CD4-positive, alpha-beta memory T cell (primary cell): ENCODE results near the gene GCG. TPM values are rescaled to one million over a fixed set of nuclear protein-coding genes. Genes with fewer than 3 reads are reported as not detected.

ENCODE experiments used
- CTCF ChIA-PET: fragments of 350-600 bp; sonication (Branson Sonifier 250); formaldehyde crosslinking; loops from one replicate; lab custom pipeline; 2021; ENCODE audit warnings: inconsistent platforms; ENCODE audit not compliant: partially characterized antibody; lab: Charles Lee
- POLR2A ChIA-PET: fragments of 350-600 bp; sonication (Branson Sonifier 250); formaldehyde crosslinking; loops from one replicate; lab custom pipeline; 2021; ENCODE audit not compliant: partially characterized antibody; lab: Charles Lee
- DNase-seq, 5 donors: peaks; one replicate each; pipeline versions ENCODE4 v3.0.0 to v3.0.0-alpha.2; 2020 to 2022; ENCODE audit warnings: mixed read lengths in 1 of 5
- H3K27ac ChIP-seq: one replicate; pipeline ENCODE4 v1.7.0; 2013; ENCODE audit warnings: low read depth, low read length
- H3K27me3 ChIP-seq: 2 replicates; pipeline ENCODE4 v1.7.0; 2013; ENCODE audit warnings: mild to moderate bottlenecking, low read length, moderate library complexity; ENCODE audit not compliant: insufficient read depth
- H3K36me3 ChIP-seq: 2 replicates; pipeline ENCODE4 v1.7.0; 2013; ENCODE audit warnings: mild to moderate bottlenecking, low read length, moderate library complexity; ENCODE audit not compliant: insufficient read depth
- H3K4me1 ChIP-seq: 2 replicates; pipeline ENCODE4 v1.7.0; 2013; ENCODE audit warnings: mild to moderate bottlenecking, low read length, moderate library complexity; ENCODE audit not compliant: insufficient read depth
- H3K4me3 ChIP-seq, 2 donors: one replicate each; pipeline ENCODE4 v1.7.0; 2013; ENCODE audit warnings: low read length in 2 of 2, mild to moderate bottlenecking in 1 of 2
- H3K9me3 ChIP-seq, 2 donors: one replicate each; pipeline ENCODE4 v1.7.0; 2013; ENCODE audit warnings: low read length in 2 of 2, control low read depth in 1 of 2; ENCODE audit not compliant: control insufficient read depth in 1 of 2
- H3K27ac Mint-ChIP-seq, 7 donors: one replicate each; pipeline ENCODE4 v1.8.0; 2020 to 2021; ENCODE audit warnings: mixed read lengths in 7 of 7, mild to moderate bottlenecking in 6 of 7, inconsistent platforms in 3 of 7, moderate library complexity in 3 of 7
- H3K27me3 Mint-ChIP-seq, 2 donors: one replicate each; pipeline ENCODE4 v1.8.0; 2020 to 2021; ENCODE audit warnings: mixed read lengths in 2 of 2
- H3K36me3 Mint-ChIP-seq, 2 donors: one replicate each; pipeline ENCODE4 v1.8.0; 2020 to 2021; ENCODE audit warnings: mixed read lengths in 2 of 2, inconsistent platforms in 1 of 2, mild to moderate bottlenecking in 1 of 2
- H3K4me1 Mint-ChIP-seq, 4 donors: one replicate each; pipeline ENCODE4 v1.8.0; 2020 to 2021; ENCODE audit warnings: mixed read lengths in 4 of 4, mild to moderate bottlenecking in 1 of 4
- H3K4me3 Mint-ChIP-seq, 8 donors: one replicate each; pipeline ENCODE4 v1.8.0; 2020 to 2021; ENCODE audit warnings: mixed read lengths in 8 of 8, mild to moderate bottlenecking in 7 of 8, moderate library complexity in 6 of 8, inconsistent platforms in 3 of 8
- H3K9me3 Mint-ChIP-seq, 8 donors: one replicate each; pipeline ENCODE4 v1.8.0; 2020 to 2021; ENCODE audit warnings: mixed read lengths in 8 of 8, mild to moderate bottlenecking in 5 of 8, inconsistent platforms in 3 of 8, moderate library complexity in 1 of 8
- intact Hi-C: fragments of 100-400 bp; cut with micrococcal nuclease; formaldehyde crosslinking; loops from one replicate; pipeline ENCODE4 v1.15.1; 2023
- polyA plus RNA-seq, 2 donors: library from polyadenylated mRNA; unstranded; fragments of 300-500 nt; fragmentation: Illumina TruSeq; gene quantifications; one replicate each; pipeline ENCODE4 v1.2.3, GENCODE V29; 2021
- total RNA-seq, 2 experiments: library from RNA; stranded (reverse); gene quantifications; one replicate each; pipeline ENCODE4 v1.2.3, GENCODE V29; 2021

The GCG gene
- total and polyA plus RNA-seq, 4 experiments from 2014 or later, result not detected

DNA sequence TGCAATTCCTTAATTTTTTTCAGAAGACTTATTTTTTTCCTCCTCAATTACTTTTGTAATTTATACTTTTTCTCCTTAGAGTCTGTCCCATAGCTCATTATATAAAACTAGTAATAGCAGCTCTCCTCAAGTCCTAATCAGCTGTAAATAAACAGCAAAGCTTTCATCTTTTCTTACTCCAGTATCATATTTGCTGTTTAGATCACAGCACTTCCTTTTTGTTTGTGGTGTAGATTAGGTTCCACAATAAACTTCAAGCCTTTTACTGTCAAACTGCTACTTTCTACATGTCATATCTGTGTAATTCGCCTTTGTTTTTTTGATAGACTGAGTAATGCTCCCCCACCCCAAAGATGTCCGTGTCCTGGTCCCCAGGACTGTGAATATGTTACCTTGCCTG, 25.5 kb downstream of the GCG start:
- POLR2A ChIA-PET, result interaction anchor here (1.1 kb wide), 1 partner anchor 115 kb away, joined by 3 read pairs; no protein-coding TSS in a partner anchor

DNA sequence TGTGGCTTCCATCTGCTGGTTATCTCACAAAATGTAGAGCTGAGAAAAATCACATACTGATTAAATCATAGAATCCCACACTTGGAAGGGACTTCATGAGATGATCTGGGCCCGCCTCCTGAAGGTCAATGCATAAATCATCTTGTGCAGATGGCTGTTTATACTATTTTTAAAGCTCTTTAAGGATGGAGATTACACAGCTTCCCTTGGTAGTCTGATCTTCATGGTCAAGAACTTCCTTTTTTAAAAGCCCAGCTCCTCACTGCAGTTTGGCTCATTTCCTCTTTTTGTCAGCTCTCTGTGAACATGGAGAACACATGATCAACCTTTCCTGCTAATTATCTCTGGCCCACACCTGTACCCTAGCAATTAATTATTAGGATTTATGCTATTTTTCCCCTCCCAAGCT, 25.9 kb downstream of the GCG start:
- H3K4me1 ChIP-seq, result peaks cover 6% of the 10 kb centered on the region
- intact Hi-C loops, result no loop called here
- POLR2A ChIA-PET, result interaction anchor here (0.5 to 1.2 kb wide), 3 partner anchors 115 to 165 kb away, joined by 3 read pairs; no protein-coding TSS in a partner anchor
- H3K4me3 ChIP-seq, result no peak overlapping the region
- CTCF ChIA-PET, result interaction anchor here (0.9 to 4.6 kb wide), 20 partner anchors 7 to 903 kb away, joined by 3 to 60 read pairs (median 7); partner anchors contain the start of gene DPP4
- Mint-ChIP-seq H3K27me3 (no peaks in the 10 kb centered on the region), H3K4me3 (no peak overlapping the region), H3K4me1 (peaks cover 11 to 16% (median 14%) of the 10 kb centered on the region in 4 donors), H3K27ac (peak overlapping the region in 4 of 7 donors; percentile 1 to 68 (median 30)), H3K36me3 (no peaks in the 10 kb centered on the region), H3K9me3 (no peaks in the 10 kb centered on the region)
- H3K9me3 ChIP-seq, result no peaks in the 10 kb centered on the region
- no peak overlapping the region for H3K27ac ChIP-seq
- no peak for DNase-seq
- no peaks in the 10 kb centered on the region for H3K27me3 ChIP-seq
- no peaks in the 10 kb centered on the region for H3K36me3 ChIP-seq

More for the DNA sequence above, 25.5 kb downstream of the GCG start:
- Mint-ChIP-seq H3K27me3 (no peaks in the 10 kb centered on the region), H3K4me3 (peak overlapping the region in 1 of 8 donors; percentile 31), H3K9me3 (no peaks in the 10 kb centered on the region), H3K36me3 (no peaks in the 10 kb centered on the region), H3K4me1 (peaks cover 11 to 16% (median 14%) of the 10 kb centered on the region in 4 donors), H3K27ac (peak overlapping the region in 4 of 7 donors; percentile 1 to 68 (median 28))
- Histone ChIP-seq H3K27ac (no peak overlapping the region), H3K4me1 (peaks cover 6% of the 10 kb centered on the region), H3K36me3 (no peaks in the 10 kb centered on the region), H3K4me3 (no peak overlapping the region), H3K27me3 (no peaks in the 10 kb centered on the region), H3K9me3 (no peaks in the 10 kb centered on the region)
- CTCF ChIA-PET, result interaction anchor here (0.9 to 4.6 kb wide), 17 partner anchors 9 to 904 kb away, joined by 3 to 60 read pairs (median 7); partner anchors contain the start of gene DPP4
- intact Hi-C loops, result no loop called here
- no peak for DNase-seq

DNA sequence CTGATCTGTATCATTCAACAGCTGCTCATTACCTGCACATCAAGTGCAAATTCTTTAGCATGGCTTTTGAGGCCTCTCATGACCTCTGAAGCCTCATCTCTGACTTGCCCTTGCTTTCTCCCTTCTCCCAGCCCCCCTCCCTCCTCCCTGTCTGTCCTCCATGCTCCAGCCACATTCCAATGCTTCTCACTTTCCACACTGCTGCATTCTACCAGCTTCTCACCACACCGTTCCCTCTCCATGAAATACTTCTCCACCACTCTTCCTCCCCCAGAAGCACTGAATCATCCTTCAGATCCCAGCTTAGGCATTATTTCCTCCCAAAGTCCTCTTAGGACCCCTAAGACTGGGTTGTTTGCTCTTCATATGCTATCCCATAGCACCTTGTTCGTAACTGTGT, 26.9 kb downstream of the GCG start:
- intact Hi-C loops, result loop anchor here (2.0 kb wide), 1 partner anchor 172 kb away; no protein-coding TSS in a partner anchor
- Histone ChIP-seq H3K36me3 (no peaks in the 10 kb centered on the region), H3K27me3 (no peaks in the 10 kb centered on the region), H3K27ac (no peak overlapping the region), H3K4me3 (no peak overlapping the region), H3K9me3 (no peaks in the 10 kb centered on the region), H3K4me1 (peaks cover 6% of the 10 kb centered on the region)
- no peak for DNase-seq
- ChIA-PET CTCF (interaction anchor here (0.6 to 4.6 kb wide), 27 partner anchors 8 to 902 kb away, joined by 3 to 60 read pairs (median 5); partner anchors contain the start of gene DPP4), POLR2A (interaction anchor here (0.5 to 1.2 kb wide), 2 partner anchors 30 to 122 kb away, joined by 3 read pairs; no protein-coding TSS in a partner anchor)
- Mint-ChIP-seq H3K27ac (peak overlapping the region in 2 of 7 donors; percentile 3 to 29), H3K4me1 (peaks cover 11 to 16% (median 14%) of the 10 kb centered on the region in 4 donors), H3K4me3 (no peak overlapping the region), H3K27me3 (no peaks in the 10 kb centered on the region), H3K36me3 (no peaks in the 10 kb centered on the region), H3K9me3 (no peaks in the 10 kb centered on the region)

DNA sequence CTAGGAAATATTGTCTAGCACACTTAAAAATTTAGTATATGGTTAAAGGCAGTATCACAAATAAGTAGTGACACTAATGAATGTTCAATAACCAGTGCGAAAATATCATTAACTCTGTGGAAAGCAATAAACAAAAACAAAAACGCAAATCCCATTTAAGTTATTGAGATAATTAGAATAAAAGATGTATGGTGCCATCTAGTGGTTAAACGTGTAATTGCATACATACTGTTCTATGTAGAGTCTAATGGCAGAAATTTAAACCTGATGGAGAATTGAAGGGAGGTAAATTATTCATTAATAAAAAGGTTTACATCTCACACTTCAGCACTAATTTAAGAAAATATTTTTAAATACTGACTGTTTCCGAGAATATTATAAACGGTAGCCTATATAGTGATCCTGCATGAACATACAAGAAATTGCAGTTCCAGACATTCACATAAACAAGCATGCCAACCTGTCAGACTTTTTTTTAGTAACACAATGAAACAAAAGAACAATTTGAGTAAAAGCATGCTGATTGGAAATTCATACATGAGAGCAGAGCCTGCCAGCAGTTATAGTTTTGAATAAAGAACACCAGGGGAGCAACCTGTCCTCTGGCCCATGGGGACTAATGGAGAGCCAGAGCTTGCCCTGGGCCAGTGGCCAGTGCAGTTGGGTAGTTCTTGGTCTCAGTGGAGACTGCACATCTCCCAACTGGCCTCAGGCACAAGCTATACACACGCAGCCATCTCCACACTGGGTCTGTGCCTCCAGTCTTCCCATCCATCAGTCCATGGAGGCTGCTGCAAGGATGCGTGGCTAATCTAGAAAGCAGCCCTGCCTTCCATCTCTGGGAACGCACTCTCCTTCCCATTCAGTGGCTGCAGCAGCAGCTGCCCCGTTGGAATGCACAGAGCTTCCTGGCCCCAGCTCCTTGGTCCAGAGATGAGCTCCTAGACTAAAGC, 28.0 kb downstream of the GCG start:
- Histone ChIP-seq H3K36me3 (no peaks in the 10 kb centered on the region), H3K27ac (no peak overlapping the region), H3K4me1 (peaks cover 6% of the 10 kb centered on the region), H3K27me3 (no peaks in the 10 kb centered on the region), H3K9me3 (no peaks in the 10 kb centered on the region), H3K4me3 (no peak overlapping the region)
- Mint-ChIP-seq H3K9me3 (no peaks in the 10 kb centered on the region), H3K4me3 (no peak overlapping the region), H3K27me3 (no peaks in the 10 kb centered on the region), H3K27ac (peak overlapping the region in 2 of 7 donors; percentile 18 to 64), H3K36me3 (no peaks in the 10 kb centered on the region), H3K4me1 (peaks cover 11 to 16% (median 12%) of the 10 kb centered on the region in 4 donors)
- peak in 4 of 5 donors; percentile 58 to 64 (median 60) for DNase-seq
- ChIA-PET POLR2A (no interaction called here), CTCF (interaction anchor here (0.8 to 4.6 kb wide), 22 partner anchors 9 to 901 kb away, joined by 3 to 60 read pairs (median 6); partner anchors contain the start of gene DPP4)
- intact Hi-C loops, result loop anchor here (1.0 to 5.0 kb wide), 5 partner anchors 52 to 538 kb away; partner anchors contain the start of gene DPP4

DNA sequence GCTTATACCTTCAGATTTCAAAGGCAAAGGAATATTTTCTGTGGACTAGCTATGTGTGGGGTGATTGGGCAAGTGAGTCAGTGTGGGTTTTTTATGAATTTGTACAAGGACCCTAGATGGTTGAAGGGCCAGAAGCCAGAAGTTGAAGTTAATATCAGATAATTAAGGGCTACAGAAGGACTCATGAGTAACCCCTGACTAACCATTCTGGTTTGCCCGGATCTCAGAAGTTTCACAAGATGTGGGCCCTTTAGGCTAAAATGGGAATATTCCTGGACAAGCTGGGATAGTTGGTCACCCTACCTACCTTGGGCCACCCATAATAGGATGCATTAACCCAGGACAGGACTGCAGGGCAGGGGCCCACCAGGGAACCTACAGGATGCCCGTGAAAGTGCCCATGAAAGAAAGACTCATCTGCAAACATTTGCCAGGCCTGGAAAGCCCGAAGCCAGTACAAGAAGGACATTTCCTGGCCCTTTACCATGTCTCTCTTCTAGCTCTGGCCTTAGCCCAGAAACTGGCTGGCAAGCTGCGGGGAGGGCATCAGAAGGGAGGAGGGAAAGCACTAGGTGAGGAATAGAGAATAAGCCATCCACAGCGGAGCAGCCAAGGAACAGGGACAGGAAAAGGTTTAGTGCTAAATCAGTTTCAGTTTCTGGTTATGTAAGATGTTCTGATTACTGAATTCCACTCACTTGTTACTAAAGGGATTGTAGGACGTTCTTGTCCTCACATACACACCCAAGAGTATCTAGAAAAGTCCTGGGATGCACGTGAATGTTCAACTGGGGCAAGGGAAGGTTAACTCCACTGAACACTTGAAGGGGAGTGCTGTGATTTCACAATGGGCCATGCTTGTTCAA, 33.6 kb downstream of the GCG start:
- Histone ChIP-seq H3K36me3 (no peaks in the 10 kb centered on the region), H3K4me3 (no peak overlapping the region), H3K27ac (no peak overlapping the region), H3K27me3 (no peaks in the 10 kb centered on the region), H3K9me3 (no peaks in the 10 kb centered on the region), H3K4me1 (no peaks in the 10 kb centered on the region)
- peak overlapping the region in 4 of 7 donors; percentile 53 to 76 (median 65) for H3K27ac Mint-ChIP-seq
- POLR2A ChIA-PET, result no interaction called here
- H3K27me3 Mint-ChIP-seq, result no peaks in the 10 kb centered on the region
- peaks cover 6 to 17% (median 7%) of the 10 kb centered on the region in 4 donors for H3K4me1 Mint-ChIP-seq
- intact Hi-C loops, result no loop called here
- peaks cover 0 to 12% (median 11%) of the 10 kb centered on the region in 8 donors for H3K9me3 Mint-ChIP-seq
- CTCF ChIA-PET, result interaction anchor here (1.5 kb wide), 1 partner anchor 163 kb away, joined by 3 read pairs; no protein-coding TSS in a partner anchor
- no peak for DNase-seq
- peaks cover 0 to 1% of the 10 kb centered on the region in 2 donors for H3K36me3 Mint-ChIP-seq
- H3K4me3 Mint-ChIP-seq, result peak overlapping the region in 3 of 8 donors; percentile 9 to 25 (median 10)

DNA sequence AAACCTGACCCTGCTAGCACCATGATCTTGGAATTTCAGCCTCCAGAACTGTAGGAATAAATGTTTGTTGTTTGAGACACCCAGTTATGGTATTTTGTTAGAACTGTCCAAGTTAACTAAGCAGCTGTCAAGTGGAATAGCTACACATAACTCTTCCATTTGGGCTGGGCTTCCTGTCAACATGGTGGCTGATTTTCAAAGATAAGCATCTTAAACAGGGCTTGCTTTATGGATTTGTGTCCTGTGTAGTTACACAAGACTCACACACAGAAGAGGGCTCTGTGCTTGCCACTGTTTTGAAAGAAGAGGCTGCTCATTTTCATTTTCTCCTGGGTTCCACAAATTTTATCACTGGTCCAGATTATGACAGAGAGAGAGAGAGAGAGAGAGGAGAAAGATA, 35.7 kb downstream of the GCG start:
- DNase-seq, result no peak
- Mint-ChIP-seq H3K4me3 (no peak overlapping the region), H3K9me3 (peaks cover 0 to 12% (median 11%) of the 10 kb centered on the region in 8 donors), H3K27me3 (no peaks in the 10 kb centered on the region), H3K27ac (no peak overlapping the region), H3K4me1 (peaks cover 6 to 17% (median 7%) of the 10 kb centered on the region in 4 donors), H3K36me3 (peaks cover 0 to 1% of the 10 kb centered on the region in 2 donors)
- Histone ChIP-seq H3K36me3 (no peaks in the 10 kb centered on the region), H3K27me3 (no peaks in the 10 kb centered on the region), H3K4me3 (no peak overlapping the region), H3K27ac (no peak overlapping the region), H3K9me3 (no peaks in the 10 kb centered on the region), H3K4me1 (no peaks in the 10 kb centered on the region)
- POLR2A ChIA-PET, result no interaction called here
- intact Hi-C loops, result no loop called here
- CTCF ChIA-PET, result interaction anchor here (1.1 to 1.4 kb wide), 2 partner anchors 10 to 109 kb away, joined by 4 to 6 read pairs; no protein-coding TSS in a partner anchor
